GM23338 (cell line): ENCODE measurements around the gene CNOT4. TPM values are rescaled to one million over a fixed set of nuclear protein-coding genes. Genes with fewer than 3 reads are reported as not detected.

Source experiments
- ATAC-seq: fragments of 200-7000 bp; cut with Tn5 transposase; 3 replicates; pipeline ENCODE4 v1.9.1; 2020
- DNase-seq: peaks from one replicate; pipeline ENCODE4 v3.0.0-alpha.2; 2015; ENCODE audit warnings: low spot score
- H2AFZ ChIP-seq: fragments of 200-600 bp; sonication (generic); 2 replicates; pipeline ENCODE4 v1.8.0; 2016; ENCODE audit warnings: antibody characterized with exemption, mild to moderate bottlenecking, moderate library complexity
- H3F3A ChIP-seq: fragments of 200-600 bp; sonication (generic); replicated peaks from 2 replicates; pipeline ENCODE4 v1.8.0; 2017; ENCODE audit warnings: antibody characterized with exemption, mixed run types, low read depth
- H3K27ac ChIP-seq: fragments of 200-600 bp; sonication (generic); 2 replicates; pipeline ENCODE4 v1.6.1; 2016; ENCODE audit warnings: low read depth
- H3K27me3 ChIP-seq: fragments of 200-600 bp; sonication (generic); 2 replicates; pipeline ENCODE4 v1.8.0; 2016; ENCODE audit warnings: mild to moderate bottlenecking, mixed run types, moderate library complexity; ENCODE audit not compliant: insufficient read depth
- H3K36me3 ChIP-seq: fragments of 200-600 bp; sonication (generic); 2 replicates; pipeline ENCODE4 v1.8.0; 2016; ENCODE audit warnings: mild to moderate bottlenecking; ENCODE audit not compliant: insufficient read depth
- H3K4me1 ChIP-seq: fragments of 200-600 bp; sonication (generic); 2 replicates; pipeline ENCODE4 v1.8.0; 2016; ENCODE audit warnings: mild to moderate bottlenecking, moderate library complexity; ENCODE audit not compliant: insufficient read depth
- H3K4me2 ChIP-seq: fragments of 200-600 bp; sonication (generic); 2 replicates; pipeline ENCODE4 v1.7.1; 2017; ENCODE audit warnings: mixed run types
- H3K4me3 ChIP-seq: fragments of 200-600 bp; sonication (generic); 2 replicates; pipeline ENCODE4 v1.6.1; 2016; ENCODE audit warnings: mixed run types
- H3K79me2 ChIP-seq: fragments of 200-600 bp; sonication (generic); replicated peaks from 2 replicates; pipeline ENCODE4 v1.8.0; 2017; ENCODE audit warnings: mild to moderate bottlenecking; ENCODE audit not compliant: insufficient read depth
- H3K9me2 ChIP-seq: fragments of 200-600 bp; sonication (generic); 2 replicates; pipeline ENCODE4 v1.8.0; 2017; ENCODE audit not compliant: insufficient read depth
- H4K20me1 ChIP-seq: fragments of 200-600 bp; sonication (generic); replicated peaks from 2 replicates; pipeline ENCODE4 v1.8.0; 2017; ENCODE audit warnings: mild to moderate bottlenecking; ENCODE audit not compliant: insufficient read depth
- H3K27ac Mint-ChIP-seq: 2 replicates; pipeline ENCODE4 v1.8.0; 2020; ENCODE audit warnings: inconsistent platforms, mild to moderate bottlenecking, moderate library complexity, mixed read lengths
- H3K27me3 Mint-ChIP-seq: 3 replicates; pipeline ENCODE4 v1.8.0; 2022; ENCODE audit warnings: low read depth, mild to moderate bottlenecking, moderate library complexity, mixed read lengths, inconsistent platforms; ENCODE audit not compliant: insufficient read depth, poor library complexity
- H3K36me3 Mint-ChIP-seq: 3 replicates; pipeline ENCODE4 v1.8.0; 2021; ENCODE audit warnings: low read depth, mild to moderate bottlenecking, inconsistent platforms, moderate library complexity, mixed read lengths
- H3K4me1 Mint-ChIP-seq: 3 replicates; pipeline ENCODE4 v1.8.0; 2020; ENCODE audit warnings: mild to moderate bottlenecking, inconsistent platforms, mixed read lengths
- H3K4me3 Mint-ChIP-seq: 3 replicates; pipeline ENCODE4 v1.8.0; 2021; ENCODE audit warnings: moderate library complexity, mild to moderate bottlenecking, inconsistent platforms, mixed read lengths
- H3K9me3 Mint-ChIP-seq: 3 replicates; pipeline ENCODE4 v1.8.0; 2020; ENCODE audit warnings: moderate library complexity, mild to moderate bottlenecking, inconsistent platforms, mixed read lengths
- ETS1 ChIP-seq: IDR thresholded peaks from 2 replicates; pipeline ENCODE4 v1.6.1; 2016; ENCODE audit warnings: antibody characterized with exemption
- EZH2 ChIP-seq: fragments of 200-600 bp; sonication (generic); IDR thresholded peaks from one replicate; pipeline ENCODE4 v1.8.0; 2017; ENCODE audit warnings: antibody characterized with exemption, mild to moderate bottlenecking, low read depth; ENCODE audit not compliant: unreplicated experiment
- EZH2phosphoT487 ChIP-seq: fragments of 200-600 bp; sonication (generic); IDR thresholded peaks from one replicate; pipeline ENCODE4 v1.8.1; 2018; ENCODE audit warnings: antibody characterized with exemption; ENCODE audit not compliant: unreplicated experiment
- NANOG ChIP-seq: IDR thresholded peaks from 2 replicates; pipeline ENCODE4 v1.6.1; 2016; ENCODE audit warnings: antibody characterized with exemption, borderline replicate concordance
- POLR2AphosphoS5 ChIP-seq: IDR thresholded peaks from 2 replicates; pipeline ENCODE4 v1.6.1; 2016; ENCODE audit warnings: antibody characterized with exemption, low read depth
- STAT1 ChIP-seq: IDR thresholded peaks from one replicate; pipeline ENCODE4 v1.6.1; 2016; ENCODE audit warnings: antibody characterized with exemption; ENCODE audit not compliant: unreplicated experiment
- ZNF331 ChIP-seq: fragments of 250-450 bp; sonication (Bioruptor Pico); IDR thresholded peaks from 2 replicates; pipeline ENCODE4 v1.5.0; 2020; ENCODE audit warnings: low read depth, mild to moderate bottlenecking, moderate library complexity
- ZNF462 ChIP-seq: fragments of 250-450 bp; sonication (Bioruptor Pico); IDR thresholded peaks from 2 replicates; pipeline ENCODE4 v1.5.0; 2020; ENCODE audit warnings: mild to moderate bottlenecking, moderate library complexity
- polyA plus RNA-seq: library from polyadenylated mRNA; unstranded; fragments of >200 nt; fragmentation: Nextera tagmentation; extraction: Ambion mirVana; gene quantifications from 2 replicates; pipeline ENCODE4 v1.2.1, GENCODE V29; 2016
- total RNA-seq: library from RNA; depleted of rRNA; stranded (reverse); fragments of >200 nt; shearing (Covaris generic); gene quantifications from 2 replicates; pipeline ENCODE4 v1.2.3, GENCODE V29; 2014
- TF ChIP-seq, protein P1 (sequence below), 2 experiments: fragments of 200-600 bp in 1 of 2; sonication (generic) in 1 of 2; conservative IDR thresholded peaks; 2 replicates each; pipeline versions ENCODE4 v1.5.1 to v1.6.1; 2016 to 2017; ENCODE audit warnings: antibody characterized with exemption in 2 of 2, low read depth in 2 of 2, mild to moderate bottlenecking in 2 of 2, moderate library complexity in 1 of 2

The CNOT4 gene
- total and polyA plus RNA-seq, 2 experiments from 2014 or later = 18.9 to 26.2 TPM

DNA sequence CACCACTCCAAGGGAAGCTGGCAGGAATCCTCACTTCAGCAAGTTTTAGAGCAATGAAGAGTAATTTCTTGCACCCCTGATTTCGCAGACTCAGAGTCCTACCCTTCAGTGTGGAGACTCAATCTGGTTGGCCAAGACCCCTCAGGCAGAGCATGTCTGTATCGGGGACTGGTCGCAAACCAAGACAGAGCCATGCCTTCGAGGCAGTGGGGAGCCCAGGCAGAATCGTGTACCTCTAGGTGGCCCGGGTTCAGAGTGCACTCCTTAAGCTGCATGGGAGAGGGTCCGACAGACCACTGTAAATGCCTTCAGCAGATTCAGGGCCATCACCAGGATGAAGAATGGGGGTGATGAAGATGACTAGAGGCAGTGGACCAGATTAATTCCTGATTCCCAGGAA, 181.4 kb downstream of the CNOT4 start:
- H3K4me1 ChIP-seq = no peaks in the 10 kb centered on the region
- H3K4me3 ChIP-seq = no peak overlapping the region
- Mint-ChIP-seq H3K27me3 (peaks cover 2% of the 10 kb centered on the region), H3K4me1 (no peaks in the 10 kb centered on the region; the same call in 2 of the 3 replicates), H3K36me3 (peaks cover 6% of the 10 kb centered on the region; the same call in 1 of the 3 replicates), H3K9me3 (peaks cover 21% of the 10 kb centered on the region), H3K27ac (no peak overlapping the region), H3K4me3 (no peak overlapping the region)
- 0 out of 2 replicates have a peak overlapping the region, but pooled peaks have one; percentile 56 for H2AFZ ChIP-seq
- H3K27me3 ChIP-seq = no peaks in the 10 kb centered on the region
- no peaks in the 10 kb centered on the region for H3F3A ChIP-seq
- H3K36me3 ChIP-seq = no peaks in the 10 kb centered on the region
- DNase-seq = no peak
- 0 out of 2 replicates have a peak, but pooled peaks cover 6% of the 10 kb centered on the region for H3K9me2 ChIP-seq
- no peak for ATAC-seq
- TF ChIP-seq ETS1 (no peak), POLR2AphosphoS5 (no peak), ZNF331 (CRISPR knock-in tag) (no peak), EZH2 (no peak), STAT1 (no peak), NANOG (no peak), EZH2phosphoT487 (no peak), ZNF462 (CRISPR knock-in tag) (no peak)
- TF ChIP-seq, protein P1, sequence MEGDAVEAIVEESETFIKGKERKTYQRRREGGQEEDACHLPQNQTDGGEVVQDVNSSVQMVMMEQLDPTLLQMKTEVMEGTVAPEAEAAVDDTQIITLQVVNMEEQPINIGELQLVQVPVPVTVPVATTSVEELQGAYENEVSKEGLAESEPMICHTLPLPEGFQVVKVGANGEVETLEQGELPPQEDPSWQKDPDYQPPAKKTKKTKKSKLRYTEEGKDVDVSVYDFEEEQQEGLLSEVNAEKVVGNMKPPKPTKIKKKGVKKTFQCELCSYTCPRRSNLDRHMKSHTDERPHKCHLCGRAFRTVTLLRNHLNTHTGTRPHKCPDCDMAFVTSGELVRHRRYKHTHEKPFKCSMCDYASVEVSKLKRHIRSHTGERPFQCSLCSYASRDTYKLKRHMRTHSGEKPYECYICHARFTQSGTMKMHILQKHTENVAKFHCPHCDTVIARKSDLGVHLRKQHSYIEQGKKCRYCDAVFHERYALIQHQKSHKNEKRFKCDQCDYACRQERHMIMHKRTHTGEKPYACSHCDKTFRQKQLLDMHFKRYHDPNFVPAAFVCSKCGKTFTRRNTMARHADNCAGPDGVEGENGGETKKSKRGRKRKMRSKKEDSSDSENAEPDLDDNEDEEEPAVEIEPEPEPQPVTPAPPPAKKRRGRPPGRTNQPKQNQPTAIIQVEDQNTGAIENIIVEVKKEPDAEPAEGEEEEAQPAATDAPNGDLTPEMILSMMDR (conservative IDR thresholded peaks at IDR 0.05; ENCODE audit: low read depth in 2 of 2) = no peak
- H3K79me2 ChIP-seq = no peaks in the 10 kb centered on the region
- H3K27ac ChIP-seq = no peak overlapping the region
- H4K20me1 ChIP-seq = no peaks in the 10 kb centered on the region
- no peak overlapping the region for H3K4me2 ChIP-seq
